HG03575 (cell line): Measurements from ENCODE around the gene TMEM232.

ENCODE experiments used
- ATAC-seq: cut with Tn5 transposase; IDR thresholded peaks from one replicate; pipeline ENCODE4 v1.9.1; 2021; ENCODE audit not compliant: unreplicated experiment, insufficient number of reproducible peaks, low FRiP score; ENCODE audit errors: extremely low read depth

The TMEM232 gene

DNA sequence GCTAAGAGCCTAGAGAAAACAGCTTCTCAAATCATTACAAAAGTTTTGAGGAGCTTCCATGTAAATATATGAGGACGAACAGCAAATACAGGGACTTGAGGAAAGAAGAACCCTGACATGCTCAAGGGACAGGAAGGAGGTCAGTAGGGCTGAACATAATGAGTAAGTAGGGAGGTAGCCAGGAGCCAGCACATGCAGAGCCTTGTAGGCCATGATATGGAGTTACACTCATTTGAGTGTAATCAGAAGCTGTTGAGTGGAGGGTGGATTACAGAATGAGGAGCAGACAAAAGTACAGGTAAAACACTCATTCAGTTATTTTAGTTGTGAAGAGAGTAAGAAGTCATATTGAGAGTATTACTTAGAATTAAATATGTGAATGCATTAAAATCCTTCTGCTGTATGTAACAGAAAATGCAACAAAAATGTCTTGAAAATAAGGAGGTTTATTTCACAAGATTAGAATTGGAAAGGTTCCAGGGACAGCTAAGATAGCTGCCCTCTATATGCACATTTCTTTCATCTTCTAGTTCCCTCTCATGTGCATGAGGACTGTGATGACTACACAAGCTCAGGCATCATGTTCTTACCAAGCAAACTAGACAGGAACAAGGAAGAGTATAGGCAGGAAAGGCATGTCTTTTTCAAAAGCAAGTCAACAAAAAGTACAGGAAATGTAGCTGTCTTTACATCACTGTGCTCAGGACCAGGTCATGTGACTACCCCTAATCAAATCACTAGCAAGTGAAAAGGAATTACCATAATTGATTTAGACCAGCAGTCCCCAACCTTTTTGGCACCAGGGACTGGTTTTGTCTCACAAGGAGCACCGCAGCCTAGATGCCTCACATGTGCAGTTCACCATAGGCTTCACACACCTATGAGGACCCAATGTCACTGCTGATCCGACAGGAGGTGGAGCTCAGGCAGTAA, 87.2 kb downstream of the TMEM232 start:
- no peak for ATAC-seq

DNA sequence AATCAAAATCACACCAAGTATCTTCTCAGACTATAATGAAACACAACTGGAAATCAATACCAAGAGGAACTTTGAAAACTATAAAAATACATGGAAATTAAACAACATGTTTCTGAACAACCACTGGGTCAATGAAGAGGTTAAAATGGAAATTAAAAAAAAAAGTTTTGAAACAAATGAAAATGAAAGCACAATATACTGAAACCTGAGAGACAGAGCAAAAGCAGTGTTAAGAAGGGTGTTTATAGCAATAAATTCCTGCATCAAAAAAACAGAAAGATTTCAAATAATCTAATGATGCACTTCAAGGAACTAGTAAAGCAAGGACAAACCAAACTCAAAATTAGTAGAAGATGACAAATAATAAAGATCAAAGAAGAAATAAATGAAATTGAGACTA, 92.0 kb downstream of the TMEM232 start:
- no peak for ATAC-seq

DNA sequence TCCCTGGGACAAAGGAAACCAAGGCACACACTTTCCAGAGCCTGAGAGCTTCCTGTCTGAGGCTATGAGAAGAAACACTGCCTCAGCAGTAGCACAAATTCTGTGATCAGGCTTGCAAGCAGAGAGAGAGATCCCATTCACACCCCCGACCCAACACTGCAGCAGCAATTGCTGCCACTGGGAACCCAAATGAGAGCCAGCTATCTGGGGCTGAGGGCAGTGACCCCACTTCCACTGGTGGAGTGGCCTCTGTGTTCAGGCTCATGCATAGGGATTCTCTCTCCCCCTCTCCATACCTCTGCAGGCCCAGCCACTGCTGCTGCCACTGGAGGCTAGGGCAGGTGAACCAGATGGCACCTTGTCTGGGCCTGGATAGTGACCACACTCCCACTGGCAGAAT, 95.2 kb downstream of the TMEM232 start:
- no peak for ATAC-seq

DNA sequence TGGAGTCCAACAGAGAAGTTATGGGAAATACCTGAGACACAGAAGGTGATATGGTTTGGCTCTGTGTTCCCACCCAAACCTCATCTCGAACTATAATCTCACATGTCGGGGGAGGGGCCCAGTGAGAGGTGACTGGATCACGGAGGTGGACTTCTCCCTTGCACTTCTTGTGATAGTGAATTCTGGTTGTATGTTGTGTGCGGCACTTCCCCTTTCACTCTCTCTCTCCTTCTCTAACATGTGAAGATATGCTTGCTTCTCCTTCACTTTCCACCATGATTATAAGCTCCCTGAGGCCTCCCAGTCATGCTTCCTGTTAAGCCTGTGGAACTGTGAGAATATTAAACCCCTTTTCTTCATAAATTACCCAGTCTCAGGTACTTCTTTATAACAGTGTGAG, 96.1 kb downstream of the TMEM232 start:
- no peak for ATAC-seq

DNA sequence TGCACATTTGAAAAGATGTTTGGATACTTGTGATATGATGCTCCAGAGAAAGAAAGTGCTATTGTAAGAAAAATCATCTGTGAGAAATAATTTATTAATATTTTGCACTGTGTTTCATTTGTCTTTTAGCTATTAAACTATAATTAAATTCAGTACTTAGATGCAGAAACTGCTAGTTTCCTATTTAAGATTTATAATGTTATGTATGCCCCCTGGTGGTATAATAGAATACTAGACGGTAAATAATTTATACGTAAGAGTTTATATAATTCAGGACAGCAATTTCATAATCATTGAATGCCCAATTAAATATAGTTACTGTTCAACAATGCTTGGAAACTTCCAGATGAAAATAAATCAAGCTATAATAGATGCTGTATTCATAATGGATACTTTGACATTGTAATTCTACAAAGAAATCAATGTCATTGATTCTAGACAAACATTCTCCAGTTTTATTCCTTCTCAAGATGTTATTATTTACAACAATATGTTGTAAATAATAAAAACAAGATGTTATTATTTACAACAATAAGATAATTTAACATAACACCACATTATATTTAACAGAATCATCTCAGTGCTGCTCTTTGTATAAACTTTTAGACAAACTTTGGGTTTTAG, 101.0 kb downstream of the TMEM232 start:
- ATAC-seq: no peak

DNA sequence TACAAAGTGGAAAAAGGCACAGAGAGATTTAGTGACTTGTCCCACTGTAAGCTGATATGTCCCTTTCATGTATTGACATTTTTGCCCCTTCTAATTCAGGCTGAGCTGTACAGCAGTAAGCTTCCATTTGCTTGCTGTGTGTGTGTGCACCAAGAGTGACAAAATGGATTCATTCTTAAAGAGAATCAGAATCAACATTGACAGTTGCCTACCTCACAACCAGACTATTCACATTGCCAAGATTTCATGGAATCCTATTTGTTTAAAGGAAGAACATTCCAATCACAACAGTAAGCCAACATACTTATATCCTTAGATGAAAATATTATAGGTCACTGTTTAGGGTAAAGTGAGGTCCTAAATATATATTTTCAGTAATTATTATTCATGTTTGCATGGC, 102.6 kb downstream of the TMEM232 start:
- ATAC-seq: no peak

DNA sequence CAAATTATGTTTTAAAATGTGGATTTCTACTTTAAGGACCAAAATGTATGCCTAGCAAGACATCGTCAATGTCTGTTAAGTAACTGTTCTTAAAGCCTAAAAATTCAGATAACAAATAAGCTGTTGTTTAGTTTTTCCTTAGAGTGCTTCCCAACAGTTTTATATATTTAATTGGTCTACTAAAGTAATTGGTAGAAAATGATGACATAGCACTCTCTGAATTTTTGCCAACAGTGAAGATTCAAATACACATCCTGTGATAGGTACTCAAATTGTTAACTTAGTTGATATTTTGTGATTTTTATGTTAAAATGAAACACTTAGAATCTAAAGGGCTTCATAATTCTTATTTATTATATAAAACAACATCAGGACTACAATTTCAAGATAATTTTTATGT, 107.5 kb downstream of the TMEM232 start:
- ATAC-seq: no peak

DNA sequence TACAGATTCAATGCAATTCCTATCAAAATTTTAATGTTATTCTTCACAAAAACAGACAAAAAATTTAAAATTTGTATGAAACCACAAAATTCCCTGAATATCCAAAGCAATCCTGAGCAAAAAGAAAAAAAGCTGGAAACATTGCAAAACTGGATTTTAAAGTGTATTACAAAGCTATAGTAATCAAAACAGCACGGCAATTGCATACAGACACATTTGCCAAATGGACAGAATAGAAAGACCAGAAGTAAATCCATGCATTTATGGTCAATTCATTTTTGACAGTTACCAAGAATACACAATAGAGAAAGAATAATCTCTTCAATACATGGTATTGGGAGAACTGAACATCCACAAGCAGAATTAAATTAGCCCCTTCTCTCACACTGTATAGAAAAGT, 110.5 kb downstream of the TMEM232 start:
- ATAC-seq: no peak

DNA sequence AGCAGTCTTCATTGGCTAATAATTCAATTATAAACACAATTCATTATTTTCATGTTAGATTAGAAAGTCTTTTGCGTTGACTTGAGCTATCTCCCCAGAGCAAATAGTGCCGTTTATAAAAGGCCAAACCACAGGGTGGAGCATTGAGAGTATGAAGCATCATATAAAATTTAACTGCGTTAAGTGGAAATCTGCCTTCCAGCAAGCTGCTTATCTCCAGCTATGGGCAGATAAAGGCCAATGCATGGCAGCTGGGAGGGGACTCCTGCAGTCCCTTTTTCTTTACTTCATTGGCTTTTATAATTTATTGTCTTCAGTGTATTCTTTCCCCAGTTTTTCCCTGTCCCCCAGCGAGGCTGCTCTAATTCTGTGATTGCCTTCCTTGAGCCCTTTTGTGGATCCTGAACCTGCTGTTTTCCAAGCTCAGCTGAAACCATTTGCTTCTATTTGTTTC, 113.7 kb downstream of the TMEM232 start:
- ATAC-seq: no peak

DNA sequence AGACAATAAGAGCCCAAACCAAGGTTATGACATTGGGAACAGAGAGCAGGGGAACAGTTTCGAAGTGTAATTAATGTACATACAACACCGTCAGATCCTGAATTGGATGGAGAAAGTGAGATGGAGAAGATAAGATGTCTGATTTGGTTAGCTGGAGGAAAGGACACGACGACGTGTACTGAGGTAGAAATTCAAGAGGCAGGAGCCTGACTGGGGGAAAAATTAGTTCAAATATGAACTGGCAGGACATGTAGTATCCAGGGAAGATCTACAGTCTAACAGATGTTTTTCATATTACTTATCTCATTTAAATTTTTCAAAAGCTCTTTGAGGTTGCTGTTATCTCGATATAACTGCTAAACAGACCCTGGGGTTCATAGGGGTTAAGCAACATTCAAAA, 114.7 kb downstream of the TMEM232 start:
- ATAC-seq: no peak

DNA sequence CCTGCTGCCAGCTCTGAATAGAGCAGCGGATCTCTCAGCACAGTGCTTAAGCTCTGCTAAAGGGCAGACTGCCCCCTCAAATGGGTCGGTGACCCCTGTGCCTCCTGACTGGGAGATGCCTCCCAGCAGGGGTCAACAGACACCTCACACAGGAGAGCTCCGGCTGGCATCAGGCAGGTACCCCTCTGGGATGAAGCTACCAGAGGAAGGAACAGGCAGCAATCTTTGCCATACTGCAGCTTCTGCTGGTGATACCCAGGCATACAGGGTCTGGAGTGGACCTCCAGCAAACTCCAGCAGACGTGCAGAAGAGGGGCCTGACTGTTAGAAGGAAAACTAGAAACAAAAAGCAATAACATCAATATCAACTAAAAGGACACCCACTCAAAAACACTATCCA, 131.6 kb downstream of the TMEM232 start:
- no peak for ATAC-seq

DNA sequence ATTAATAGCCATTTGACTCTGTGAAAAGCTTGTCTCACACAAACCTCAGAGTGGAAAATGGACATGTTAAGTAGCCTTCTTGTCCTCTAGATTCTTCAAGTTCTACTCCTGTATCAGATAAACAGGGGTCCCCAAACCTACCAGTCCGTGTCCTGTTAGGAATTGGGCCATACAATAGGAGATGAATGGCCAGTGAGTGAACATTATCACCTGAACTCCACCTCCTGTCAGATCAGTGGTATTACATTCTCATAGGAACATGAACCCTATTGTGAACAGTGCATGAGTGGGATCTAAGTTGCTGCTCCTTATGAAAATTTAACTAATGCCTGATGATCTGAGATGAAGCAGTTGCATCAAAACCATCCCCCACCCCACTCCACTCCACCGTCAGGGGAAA, 136.3 kb downstream of the TMEM232 start:
- no peak for ATAC-seq

DNA sequence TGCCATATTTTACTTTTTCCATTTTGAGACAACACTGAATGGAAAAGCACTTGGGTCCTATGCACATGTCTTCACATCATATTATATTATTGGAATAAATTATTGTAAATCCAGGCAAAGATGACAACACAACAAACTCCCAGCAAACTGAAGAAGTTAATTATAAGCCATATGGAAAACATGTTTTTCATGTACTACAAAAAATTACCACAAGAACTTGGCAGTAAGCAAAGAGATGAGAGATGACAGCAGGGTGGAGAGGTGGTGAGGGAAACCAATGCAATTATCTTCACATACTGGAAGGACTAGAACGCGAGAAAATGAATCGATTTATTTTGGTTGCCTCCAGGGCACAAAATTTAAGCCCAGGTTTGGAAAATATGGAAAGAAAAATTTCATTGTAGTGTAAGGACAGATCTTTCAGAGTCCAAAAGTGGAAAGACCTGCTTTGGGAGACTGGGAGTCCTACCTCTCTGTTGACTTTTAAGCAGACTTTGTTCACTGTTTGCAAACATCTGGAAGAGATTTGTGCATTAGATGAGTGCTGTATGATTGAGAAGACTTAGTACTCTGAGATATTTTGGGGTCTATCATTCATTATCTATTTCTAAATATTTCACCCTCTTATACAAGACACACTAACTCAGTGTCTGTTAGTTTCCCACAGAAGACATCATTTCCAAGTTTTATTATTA, 138.0 kb downstream of the TMEM232 start:
- no peak for ATAC-seq

DNA sequence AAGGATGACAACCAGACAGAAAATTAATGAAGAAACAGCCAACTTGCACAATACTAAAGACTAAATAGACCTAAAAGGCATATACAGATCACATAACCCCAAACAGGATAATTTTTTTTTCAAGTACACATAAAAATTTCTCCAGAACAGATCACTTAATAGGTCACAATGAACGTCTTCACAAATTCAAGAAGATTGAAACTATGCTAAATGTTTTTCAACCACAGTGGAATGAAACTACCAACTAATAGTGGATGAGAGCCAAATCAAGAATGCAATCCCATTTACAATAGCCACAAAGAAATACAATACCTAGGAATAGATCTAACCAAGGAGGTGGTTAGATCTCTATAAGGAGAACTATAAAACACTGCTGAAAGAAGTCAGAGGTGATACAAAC, 145.8 kb downstream of the TMEM232 start:
- ATAC-seq: no peak

DNA sequence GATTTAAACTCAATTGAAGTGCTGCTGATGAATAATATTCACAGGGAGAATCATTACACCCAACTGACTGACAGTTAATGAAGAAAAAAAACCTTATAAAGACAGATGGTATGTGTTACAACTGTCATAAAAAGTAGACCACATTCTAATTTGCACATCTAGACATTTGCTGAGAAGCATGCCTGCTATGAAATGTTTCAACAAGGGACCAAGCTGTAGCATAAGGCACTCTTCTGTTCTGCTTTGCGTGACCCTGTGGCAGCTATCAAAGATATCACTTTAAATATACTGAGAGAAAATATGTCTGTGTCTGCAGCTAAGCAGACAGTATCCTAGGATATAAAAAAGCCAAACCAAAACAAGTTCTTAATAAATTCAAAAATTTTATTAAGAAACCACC, 153.7 kb downstream of the TMEM232 start:
- ATAC-seq: no peak

DNA sequence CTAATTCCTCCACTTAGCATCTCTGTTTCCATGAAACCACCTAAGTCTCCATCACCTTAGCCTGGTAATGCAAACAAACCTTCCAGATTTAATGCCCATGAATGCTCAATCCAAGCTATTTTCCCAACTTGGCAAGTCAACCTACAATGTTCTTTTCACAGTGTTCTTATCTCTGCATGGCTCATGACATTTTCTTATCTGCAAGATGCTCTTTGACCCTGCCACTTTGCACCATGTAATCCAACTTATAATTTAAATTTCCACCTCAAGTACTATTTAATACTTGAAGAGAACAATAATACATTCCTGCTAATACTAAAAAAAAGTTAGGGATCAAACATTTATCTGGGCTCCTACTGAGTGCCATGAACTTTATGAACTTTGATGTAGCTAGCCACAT, 164.3 kb downstream of the TMEM232 start:
- no peak for ATAC-seq

DNA sequence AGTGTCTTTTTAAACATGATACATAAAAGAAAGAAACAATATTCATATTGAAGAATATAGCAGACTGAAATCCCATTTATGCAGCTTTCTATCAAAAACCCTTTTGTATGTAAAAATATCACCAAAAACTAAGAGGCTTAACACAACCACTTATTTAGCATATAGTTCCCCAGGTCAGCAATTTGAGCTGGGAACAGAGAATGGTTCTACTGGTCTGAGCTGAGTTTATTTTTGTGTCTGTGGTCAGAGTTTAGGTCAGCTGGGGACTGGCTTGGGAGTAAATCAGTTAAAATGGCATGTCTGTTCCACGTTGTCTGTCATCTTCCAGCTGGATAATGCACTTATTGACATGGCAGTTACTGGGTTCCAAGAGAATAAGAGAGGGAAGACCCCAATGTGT, 165.0 kb downstream of the TMEM232 start:
- ATAC-seq: no peak

DNA sequence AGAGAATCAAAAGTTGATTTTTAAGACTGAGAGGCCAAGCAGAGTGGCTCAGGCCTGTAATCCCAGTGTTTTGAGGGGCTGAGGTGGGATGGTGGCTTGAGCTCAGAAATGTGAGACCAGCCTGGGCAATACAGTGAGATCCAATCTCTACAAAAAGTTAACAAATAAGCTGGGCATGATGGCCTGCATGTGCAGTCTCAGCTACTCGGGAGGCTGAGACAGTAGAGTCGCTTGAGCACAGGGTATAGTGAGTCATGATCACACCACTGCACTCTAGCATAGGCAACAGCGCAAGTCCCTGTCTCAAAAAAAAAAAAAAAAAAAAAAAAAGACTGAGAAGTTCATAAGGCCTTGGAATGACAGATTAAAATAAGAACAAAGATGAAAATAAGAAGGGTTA, 177.2 kb downstream of the TMEM232 start:
- no peak for ATAC-seq

DNA sequence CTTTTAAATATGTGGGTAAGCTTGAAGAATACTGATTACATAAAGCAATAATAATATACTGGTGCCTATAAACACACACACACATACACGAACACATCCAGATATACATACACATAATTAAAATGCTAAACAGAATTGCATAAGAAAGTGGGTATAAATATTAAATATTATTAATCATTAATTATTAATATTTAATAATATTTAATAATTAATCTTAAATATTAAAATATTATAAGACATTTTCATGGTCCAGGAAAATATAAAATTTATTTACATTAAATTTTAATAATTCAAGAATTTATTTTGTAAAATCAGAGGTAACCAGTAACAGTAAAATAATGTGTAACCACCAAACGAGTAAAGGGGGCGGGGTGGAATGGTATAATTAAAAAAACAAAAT, 178.3 kb downstream of the TMEM232 start:
- no peak for ATAC-seq

DNA sequence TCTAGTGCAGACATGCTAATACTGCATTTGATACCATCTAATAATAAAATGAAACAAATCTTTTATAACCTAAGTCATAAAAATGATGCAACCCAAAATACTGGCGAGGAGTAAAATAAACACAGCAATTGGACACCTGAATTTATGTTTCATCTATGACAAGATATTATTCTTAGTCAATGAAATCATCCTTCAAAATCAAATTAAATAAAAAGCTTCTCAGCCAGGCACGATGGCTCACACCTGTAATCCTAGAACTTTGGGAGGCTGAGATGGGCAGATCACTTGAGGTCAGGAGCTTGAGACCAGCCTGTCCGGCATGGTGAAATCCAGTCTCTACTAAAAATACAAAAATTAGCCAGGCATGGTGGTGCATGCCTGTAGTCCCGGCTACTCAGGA, 179.0 kb downstream of the TMEM232 start:
- ATAC-seq: no peak
